DMS 273 treated with DMSO at 0.1 percent for 48 hours (cell line): ENCODE measurements around the gene MLN.

Source experiments
- DNase-seq: peaks from one replicate; lab custom pipeline; 2025; lab: John Stamatoyannopoulos, UW

MLN gene

DNA sequence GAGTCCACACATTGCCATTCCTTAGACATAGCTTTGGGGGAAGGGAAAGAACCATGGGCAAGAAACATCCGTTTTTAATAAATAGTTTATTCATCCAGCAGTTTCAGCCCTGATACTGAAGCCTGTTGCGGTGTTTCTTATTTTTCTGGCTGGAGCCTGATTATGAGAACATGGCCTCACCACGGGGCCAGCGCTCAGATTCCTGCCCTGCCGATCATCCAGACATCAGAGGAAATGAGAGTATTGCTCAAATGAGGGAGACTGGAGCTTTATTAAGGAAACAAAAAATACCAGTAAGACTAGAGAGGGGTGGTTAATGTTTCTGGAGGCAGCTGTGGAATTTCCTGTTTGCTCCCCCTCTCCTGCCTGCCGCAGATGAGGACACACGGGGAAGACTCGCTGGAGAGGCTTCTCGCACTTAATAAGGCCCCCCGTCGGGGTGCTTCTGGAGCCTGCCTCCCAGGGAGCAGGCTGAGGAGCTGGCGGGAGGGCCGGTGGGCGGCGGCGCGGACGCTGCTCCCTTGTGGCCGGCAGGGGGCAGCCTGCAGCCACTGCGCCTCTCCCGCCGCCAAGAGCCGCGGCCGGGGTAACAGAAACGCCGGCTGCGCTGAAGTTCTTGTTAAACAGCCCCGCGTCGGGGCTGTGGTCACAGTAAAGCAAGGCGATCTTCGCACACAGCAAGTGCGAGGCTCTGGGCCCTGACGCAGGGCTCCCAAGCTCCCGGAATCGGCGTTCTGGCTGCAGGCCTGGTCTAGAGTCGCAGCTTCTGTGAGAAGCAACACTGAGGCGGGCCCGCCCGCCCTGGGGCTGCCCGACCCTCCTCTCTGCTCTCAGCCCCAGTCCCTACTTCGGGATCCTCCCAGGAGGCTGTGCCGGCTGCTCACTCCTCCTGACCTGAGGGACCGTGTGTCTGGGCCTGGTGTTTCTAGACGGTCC, 32.4 kb downstream of the MLN start:
- peak; percentile 67 for DNase-seq

DNA sequence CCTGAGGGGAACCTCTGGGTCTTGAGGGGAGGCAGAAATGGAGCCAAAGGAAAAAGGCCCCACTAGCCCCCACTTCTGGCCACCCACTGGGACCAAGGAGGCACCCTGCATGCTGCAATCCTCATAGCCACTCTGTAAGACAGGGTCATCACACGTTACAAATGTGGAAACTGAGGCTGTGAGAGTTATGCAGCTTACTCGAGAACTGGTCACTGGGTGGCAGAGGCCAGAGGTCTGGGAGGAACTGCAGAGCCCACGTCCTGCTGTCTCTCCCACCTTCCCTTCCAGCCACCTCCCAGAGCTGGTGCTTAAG, 33.0 kb downstream of the MLN start:
- no peak for DNase-seq

DNA sequence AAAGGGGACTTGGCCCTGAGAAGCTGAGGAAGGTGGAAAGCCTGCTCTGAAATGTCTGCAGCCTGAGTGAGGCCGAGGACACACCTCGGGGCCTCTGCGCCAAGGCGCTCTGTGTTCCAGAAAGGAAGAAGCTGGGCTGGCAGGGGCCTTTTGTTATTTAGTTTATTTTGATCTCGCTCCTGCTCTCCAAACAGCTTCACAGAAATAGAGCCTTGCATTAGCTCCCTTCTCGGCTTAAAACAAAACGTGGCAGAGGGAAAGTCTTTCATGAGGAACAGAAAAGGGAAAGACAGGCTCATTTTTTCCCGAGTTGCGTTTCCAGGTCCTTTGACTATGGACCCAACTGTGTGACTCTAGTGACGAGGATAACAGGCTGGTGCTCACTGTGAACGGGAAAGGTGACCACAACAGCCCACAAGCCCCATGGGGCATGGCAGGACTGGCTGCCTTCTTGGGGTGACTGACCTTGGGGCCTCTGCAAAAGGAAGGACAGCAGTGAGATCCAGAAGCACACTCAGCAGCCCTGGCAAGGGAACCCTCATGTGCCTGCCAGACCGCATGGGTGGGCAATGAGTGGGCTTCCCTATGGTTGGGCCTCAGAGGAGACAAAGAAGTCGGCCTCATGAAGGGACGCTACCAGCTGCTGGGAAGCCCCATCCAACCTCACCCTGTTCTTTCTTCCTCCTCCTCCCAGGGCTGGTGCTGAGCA, 33.5 kb downstream of the MLN start:
- DNase-seq = no peak

DNA sequence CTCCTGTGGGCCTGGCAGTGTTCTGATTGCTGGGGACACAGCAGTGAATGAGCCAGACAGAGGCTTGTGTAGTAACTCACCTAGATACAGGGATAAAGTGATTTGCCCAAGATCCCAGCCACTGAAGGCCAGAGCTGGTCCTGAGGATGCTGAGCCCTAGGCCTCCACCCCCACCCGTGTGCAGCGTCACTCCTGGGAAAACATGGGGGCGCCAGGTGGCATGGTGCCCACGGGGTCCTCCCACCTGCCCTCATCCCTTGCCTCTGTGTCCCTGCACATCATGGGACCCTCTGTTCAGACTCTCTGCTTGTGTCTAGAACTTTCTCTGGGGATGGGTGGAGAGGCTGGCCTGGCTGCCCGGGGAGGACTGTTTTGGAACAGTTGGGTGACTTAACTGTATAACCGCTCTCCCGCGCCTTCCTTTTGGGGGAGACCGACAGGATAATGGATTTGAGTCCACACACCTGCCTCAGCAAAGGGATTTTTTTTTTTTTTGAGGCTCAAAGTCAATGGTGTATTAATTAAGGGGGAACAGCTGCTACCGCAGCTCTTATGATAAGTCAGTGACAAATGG, 34.5 kb downstream of the MLN start:
- no peak for DNase-seq

DNA sequence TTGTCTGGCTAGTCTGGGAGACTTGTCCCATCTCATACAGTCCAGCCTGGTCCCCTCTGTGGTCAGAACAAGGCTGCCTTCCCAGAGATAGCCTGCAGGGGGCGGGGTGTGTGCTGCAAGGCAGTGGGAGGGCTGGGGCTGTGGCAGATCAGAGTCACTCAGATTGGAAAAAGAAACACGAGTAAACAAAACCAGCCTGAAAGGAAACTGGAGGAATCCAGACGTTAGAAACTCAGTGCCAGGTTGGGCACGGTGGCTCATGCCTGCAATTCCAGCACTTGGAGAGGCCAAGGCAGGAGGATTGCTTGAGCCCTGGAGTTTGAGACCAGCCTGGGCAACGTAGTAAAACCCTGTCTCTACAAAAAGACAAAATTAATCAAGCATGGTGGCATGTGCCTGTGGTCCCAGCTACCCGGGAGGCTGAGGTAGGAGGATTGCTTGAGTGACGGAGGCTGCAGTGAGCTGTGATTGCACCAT, 35.1 kb downstream of the MLN start:
- peak; percentile 35 for DNase-seq

DNA sequence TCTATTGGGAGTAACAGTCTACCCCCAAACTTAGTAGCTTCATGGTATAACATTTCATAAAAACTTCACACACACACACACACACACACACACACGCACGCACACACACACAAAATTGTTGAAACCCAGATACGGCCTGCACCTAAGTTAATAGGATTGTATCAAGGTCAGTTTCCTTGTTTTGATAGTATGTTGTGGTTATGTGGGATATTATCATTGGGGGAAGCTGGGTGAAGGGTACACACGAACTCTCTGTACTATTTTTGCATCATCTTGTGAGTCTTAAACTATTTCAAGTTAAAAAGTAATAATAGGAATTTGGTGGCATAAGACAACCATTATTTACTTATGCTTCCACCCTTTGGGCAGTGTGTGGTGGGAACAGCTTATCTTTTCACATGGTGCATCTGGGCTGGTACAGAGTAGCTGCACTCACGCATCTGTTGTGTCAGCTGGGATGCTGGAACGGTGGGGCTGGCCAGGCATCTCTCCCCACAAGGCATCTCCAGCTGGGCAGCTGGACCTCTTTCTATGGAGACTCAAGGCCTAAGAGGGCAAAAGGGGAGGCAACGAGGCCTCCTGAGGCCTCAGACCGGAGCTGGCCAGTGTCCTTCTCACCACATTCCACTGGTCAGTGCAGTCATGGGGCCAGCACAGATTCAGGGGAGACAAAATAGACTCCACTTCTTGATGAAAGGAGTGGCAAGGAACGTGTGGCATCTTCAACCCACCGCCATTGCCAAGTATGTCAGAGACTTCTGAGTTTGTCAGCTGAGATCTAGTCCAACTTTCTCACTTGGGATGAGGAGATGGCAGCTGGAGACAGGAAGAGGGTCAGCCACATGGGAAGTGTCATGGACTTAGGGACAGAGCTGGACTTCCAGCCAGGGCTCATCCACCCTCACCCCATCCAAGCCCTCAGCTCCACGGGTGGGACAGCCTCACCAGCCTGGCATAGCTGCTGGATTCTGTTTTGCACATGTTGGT, 36.6 kb downstream of the MLN start:
- DNase-seq = no peak

DNA sequence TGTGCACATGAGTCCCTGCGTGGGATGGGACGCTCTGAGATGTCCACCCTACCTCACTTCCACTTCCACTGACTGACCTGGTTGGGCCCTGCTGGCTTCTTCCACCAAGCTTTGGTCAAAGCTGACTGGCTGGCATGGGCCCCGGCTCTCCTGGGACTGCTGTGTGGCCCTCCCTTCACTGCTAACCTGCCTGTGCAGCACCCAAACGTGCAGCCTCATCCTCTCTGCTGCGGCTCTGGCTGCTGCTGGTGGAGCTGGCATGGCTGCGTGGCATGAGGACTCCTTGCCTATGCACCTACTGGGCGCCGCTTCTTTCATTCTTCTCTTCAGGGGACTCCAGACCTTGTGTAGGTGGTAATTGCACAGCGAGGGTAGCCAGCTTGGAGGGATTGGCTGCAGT, 38.4 kb downstream of the MLN start:
- DNase-seq = no peak

DNA sequence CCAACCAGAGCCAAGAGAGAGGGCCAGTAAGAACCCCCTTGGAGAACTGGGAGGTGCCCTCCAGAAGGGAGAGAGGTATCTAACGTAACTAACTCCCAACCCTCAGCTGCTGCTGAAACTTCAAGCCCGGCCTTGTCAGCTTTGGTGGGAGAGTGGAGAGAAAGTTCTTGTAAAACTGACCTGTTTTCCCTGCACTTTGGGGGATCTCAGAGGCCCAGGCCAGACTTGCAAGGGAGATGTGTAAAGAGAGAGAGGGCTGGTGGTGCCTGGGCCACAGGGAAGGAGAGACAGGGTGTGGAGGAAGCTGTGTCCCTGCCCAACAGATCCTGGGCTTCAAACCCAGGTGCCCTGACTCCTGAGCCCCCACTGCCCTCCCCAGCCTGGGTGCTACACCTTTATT, 39.8 kb downstream of the MLN start:
- DNase-seq = no peak

DNA sequence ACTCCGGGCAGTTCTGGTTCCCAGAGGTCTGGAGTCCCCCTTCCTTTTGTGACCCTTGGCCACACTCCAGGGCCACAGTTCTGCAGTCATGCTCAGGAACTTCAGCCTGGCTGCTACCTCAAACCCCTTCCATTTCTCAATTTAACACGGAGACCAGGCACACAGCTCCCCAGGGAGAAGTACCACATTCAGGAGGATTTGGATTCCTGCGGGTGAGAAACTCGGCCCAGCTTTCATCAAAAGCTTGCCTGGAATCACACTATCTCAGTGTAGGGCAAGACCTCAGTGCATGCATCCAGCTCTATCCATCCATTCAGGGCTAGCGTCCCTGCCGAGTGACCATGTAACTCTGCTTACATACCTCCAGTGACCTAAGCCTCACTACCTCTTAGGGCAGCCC, 40.3 kb downstream of the MLN start:
- no peak for DNase-seq

DNA sequence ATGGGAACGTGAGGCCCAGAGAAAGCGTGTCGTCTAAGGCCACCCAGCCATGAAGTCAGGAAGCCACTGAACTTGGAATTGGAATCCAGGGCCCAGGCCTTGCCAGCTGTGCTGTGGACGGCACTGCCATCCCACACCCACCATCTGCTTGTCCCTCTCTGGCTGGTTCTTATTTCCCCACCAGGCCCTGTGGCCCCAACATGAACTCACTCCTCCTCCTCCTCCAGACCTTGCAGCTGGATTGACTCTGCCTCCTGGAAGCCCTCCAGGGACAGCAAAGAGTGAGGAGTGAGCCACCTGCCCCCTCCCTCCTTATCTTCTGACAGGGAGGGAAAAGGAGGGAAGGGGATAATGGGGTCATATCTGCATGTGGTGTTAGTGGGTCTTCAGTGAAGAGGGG, 41.1 kb downstream of the MLN start:
- DNase-seq = no peak

DNA sequence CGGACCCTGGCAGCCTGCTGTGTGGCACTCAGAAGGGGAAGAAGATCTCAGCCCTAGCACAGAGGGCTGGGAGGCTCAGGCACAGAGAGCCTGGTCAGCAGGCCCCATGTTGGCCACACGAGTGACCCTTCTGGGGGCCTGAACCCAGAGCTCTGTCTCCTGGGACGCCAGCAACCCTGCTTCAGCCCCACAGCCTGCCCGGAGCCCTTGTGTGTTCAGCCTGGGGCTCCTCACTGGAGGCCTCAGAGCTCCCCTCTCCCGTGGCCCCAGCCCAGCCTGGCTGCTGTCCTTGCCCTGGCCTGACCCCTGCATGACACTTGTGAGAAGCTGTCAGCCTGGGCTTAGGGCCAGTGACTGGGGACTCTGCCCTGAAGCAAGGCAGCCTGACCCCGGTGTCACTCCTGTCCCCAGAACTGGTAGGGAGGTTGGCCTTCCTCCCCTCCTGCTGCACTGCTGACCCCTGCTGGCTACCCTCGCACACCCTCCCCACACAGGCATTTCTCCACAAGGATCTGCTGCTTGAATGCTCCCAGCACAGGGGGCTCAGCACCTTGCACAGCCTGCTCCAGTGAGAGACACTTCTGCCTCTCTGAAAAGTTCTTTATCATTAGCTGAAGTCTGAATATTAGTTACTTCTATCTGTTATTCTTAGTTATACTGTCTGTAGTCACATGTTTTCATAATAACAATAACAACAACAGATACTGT, 41.7 kb downstream of the MLN start:
- DNase-seq = no peak

DNA sequence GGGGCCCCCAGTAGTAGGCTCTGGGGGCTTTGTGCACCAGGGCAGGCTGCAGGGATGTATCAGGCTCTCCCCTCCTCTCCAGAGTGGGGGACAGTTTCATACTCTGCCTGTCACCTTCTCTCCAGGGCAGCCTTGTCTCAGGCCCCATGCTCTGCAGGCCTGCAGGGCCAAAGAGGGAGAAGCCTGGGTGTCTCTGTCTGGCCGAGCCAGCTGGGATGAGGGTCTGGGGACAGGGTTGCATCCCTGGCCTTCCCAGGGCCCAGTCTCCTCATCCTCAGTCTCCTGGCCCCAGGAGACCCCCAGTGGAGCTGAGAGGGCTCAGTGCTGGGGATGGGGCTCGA, 42.3 kb downstream of the MLN start:
- DNase-seq = no peak

DNA sequence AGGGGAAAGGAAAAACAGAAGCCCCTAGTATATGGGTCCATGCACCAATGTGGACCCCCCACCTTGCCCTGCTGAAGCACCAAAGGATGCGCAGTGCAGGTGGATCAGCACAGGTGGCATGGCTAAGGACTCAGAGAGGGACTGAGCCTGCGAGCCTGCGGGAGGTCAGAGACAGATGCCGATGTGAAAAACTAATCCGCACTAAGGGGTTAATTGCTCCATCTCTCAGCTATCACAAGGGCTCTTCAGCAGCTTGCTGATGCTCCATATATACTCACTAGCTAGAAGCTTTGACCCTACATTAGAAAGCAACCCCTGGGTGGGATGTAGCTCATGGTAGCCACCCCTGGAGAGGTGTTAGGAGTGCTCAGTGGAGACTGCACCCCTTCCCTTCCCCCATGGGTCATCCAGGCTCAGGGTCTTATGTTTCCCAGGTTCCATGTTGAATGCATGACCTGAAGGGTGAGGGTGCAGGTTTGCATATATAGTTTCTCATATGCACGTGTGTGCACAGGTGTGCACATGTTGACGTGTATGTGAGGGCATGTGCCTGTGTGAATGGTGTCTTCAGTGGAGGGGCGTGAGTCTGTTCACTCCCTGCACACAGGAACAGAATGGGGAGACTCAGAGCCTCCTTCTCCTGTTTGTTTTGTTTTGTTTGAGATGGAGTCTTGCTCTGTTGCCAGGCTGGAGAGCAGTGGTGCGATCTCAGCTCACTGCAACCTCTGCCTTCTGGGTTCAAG, 43.7 kb downstream of the MLN start:
- no peak for DNase-seq

DNA sequence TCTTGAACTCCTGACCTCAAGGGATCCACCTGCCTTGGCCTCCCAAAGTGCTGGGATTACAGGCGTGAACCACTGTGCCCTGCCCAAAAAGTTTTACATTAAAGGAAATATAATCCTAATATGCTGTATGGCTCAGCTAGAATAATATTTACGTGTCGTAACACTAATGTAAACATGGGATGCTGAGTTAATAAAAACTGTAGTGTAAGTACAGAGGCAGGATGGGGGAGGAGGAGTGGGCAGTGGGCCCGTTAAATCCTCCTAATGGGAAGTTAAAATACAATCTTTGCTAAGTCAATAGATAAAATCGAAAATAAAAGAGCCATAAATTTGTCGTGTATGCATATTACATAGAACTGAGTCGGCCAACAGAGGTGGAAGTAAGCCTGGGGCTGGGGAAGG, 45.0 kb downstream of the MLN start:
- DNase-seq = no peak

DNA sequence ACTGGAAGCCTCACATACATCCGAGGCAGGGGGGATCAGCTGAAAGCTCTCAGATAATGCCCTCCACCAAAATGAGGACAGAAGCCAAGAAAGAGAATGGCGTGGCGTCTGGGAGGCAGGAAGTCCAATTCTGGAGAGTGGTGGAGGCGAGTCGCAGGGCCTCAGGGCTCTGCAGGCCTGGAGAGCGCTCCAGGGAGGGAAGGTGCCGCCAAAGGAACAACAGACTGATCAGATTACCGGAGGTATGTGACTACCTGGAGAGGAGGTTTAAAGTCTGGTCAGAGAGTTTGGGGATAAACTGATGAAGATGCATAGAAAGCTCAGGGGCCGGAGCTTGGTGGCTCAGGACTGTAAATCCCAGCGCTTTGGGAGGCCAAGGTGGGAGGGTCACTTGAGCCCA, 45.9 kb downstream of the MLN start:
- DNase-seq = no peak

DNA sequence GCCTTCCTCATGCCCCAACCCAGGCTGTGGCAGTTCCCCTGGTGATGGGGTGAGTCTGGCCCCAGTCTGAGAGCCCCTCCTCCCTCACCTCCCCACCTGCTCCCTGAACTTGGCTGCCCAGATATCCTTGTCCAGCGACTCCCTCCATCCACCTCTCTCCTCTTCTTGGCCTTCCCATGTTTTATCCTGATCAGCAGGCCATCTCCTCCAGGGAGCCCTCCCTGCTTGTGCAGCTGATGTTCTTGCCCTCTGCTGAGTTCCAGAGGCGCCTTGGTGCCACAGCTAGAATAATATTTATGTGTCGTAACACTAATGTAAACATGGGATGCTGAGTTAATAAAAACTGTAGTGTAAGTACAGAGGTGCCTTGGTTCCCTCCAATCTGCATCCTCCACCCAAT, 46.7 kb downstream of the MLN start:
- DNase-seq = no peak

DNA sequence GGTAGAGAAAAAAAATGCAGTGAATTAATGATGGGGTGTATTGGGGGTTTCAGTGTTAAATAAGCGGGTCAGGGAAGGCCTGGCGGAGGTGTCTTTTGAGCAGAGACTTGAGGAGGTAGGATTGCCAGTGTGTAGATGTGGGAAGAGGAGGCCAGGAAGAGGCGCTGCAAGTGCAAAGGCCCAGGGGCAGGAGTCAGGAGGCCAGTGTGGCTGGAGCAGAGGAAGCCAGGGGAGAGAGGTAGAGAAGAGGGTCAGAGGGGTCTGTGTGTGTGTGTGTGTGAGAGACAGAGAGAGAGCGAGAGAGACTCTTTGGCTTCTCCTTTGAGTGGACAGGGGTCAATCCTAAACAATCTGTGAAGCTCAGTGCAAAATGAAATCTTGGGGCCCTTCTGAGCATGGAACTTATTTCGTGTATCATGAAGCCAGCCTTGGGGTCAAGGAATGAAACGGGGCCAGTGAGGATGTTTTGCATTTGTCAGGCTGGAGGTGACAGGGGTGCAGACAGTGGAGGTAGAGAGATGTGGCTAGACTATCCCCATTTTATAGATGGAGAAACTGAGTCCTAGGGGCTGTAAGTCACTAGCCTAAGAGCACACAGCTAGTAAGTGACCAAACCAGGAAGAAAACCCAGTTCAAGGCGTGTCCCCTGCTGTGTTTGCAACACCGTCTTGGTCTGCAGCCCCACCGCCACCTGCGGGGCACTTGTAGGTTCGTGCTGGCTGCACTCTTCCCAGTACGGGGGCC, 47.4 kb downstream of the MLN start:
- no peak for DNase-seq

DNA sequence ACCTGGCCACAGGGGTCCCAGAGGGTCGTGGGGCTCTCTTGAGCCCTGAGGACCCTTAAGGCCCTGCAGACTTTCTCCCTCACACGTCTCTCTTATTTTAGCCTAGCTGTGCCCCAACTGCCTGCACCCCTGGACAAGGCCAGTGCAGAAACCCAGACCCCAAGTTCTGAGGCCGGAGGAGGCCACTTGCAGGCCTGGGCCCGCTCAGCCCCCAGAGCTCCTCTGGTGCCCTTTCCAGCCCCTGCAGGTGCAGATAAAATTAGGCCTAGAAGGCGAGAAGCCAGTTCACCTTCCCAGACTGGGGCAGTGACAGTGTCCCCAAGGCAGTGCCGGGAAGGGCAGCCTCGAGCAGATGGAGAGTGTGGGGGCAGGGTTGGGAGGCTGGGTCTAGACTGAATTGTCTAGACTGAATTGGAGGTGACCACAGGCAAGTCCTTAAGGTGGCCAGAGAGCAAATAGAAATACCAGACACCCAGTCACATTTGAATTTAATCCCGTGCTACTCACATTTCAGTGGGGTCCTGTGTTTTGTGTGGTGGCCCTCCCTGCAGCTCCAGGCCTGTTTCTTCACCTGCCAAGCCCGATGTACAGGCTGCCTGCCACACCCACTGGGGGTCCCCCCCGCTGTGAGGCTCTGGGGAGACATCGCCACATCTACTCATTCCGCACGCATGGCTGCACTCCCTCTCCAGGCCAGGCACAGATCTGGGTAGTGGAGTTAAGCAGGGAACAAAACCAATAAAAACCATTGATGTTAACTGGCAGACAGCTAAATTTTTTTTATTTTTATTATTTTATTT, 48.5 kb downstream of the MLN start:
- DNase-seq = no peak

DNA sequence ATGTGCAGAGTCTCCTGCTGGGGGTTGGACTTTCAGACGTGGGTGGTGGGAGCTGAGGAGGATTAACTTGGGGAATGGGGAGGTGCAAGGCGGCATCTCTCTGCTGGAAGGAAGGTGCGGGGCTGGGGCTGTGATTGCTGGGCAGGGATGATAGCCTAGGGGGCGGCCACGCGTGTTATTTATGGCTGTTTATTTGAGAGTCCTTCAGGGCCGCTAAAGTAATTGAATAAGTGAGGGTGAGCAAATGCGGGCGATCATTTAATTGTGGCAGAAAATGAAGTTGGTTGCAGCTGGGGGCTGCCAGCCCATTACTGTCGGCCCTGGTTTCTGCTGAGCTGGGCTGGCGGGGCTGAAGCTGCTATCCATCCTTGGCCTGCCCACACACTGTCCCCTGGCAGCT, 49.6 kb downstream of the MLN start:
- DNase-seq = no peak
